Gastroesophageal sphincter (tissue), 4 donors: ENCODE data around the gene GOLGA3. TPM values are rescaled to one million over a fixed set of nuclear protein-coding genes. Genes with fewer than 3 reads are reported as not detected.

Experiments
- ATAC-seq: fragments of 150-250 bp; one replicate; pipeline ENCODE4 v1.9.1; 2016; ENCODE audit warnings: mild to moderate bottlenecking, moderate library complexity
- H3K27ac ChIP-seq, 4 donors: fragments of 200-600 bp; sonication (generic) in 3 of 4; 1 replicate in 3 of 4; 2 replicates in 1 of 4; pipeline ENCODE4 v1.5.1; 2016 to 2019
- H3K27me3 ChIP-seq: fragments of 200-600 bp; sonication (generic); one replicate; pipeline ENCODE4 v1.5.1; 2019
- H3K36me3 ChIP-seq, 2 donors: fragments of 200-600 bp; sonication (generic); one replicate each; pipeline ENCODE4 v1.5.1; 2019; ENCODE audit warnings: control low read depth in 1 of 2
- H3K4me1 ChIP-seq, 3 donors: fragments of 200-600 bp; sonication (generic); 1 replicate in 2 of 3; 2 replicates in 1 of 3; pipeline ENCODE4 v1.5.1; 2016 to 2019; ENCODE audit warnings: control low read depth in 2 of 3
- H3K4me3 ChIP-seq, 2 donors: fragments of 200-600 bp; sonication (generic); one replicate each; pipeline ENCODE4 v1.5.1; 2019; ENCODE audit warnings: mild to moderate bottlenecking in 1 of 2, moderate library complexity in 1 of 2
- H3K9me3 ChIP-seq, 3 donors: fragments of 200-600 bp; sonication (generic); one replicate each; pipeline ENCODE4 v1.5.1; 2017 to 2019; ENCODE audit warnings: control low read depth in 2 of 3
- EP300 ChIP-seq: sonication (generic); formaldehyde crosslinking; IDR thresholded peaks from one replicate; pipeline ENCODE4 v1.6.1; 2017; ENCODE audit warnings: antibody characterized with exemption, mild to moderate bottlenecking
- POLR2A ChIP-seq, 2 donors: fragments of 450-650 bp; IDR thresholded peaks; one replicate each; pipeline ENCODE4 v1.6.1; 2017; ENCODE audit warnings: antibody characterized with exemption in 2 of 2, mild to moderate bottlenecking in 2 of 2, moderate library complexity in 1 of 2
- POLR2AphosphoS5 ChIP-seq: sonication (generic); formaldehyde crosslinking; IDR thresholded peaks from one replicate; pipeline ENCODE4 v1.6.1; 2017; ENCODE audit warnings: antibody characterized with exemption
- WGBS, 2 donors: methylation state at CpG; one replicate each; pipeline ENCODE4 v1.1.5; 2018; ENCODE audit warnings: low coverage in 1 of 2; 5-methylcytosine and 5-hydroxymethylcytosine counted together
- total RNA-seq, 4 donors: library from RNA; depleted of rRNA; stranded (reverse); fragments of >200 nt; gene quantifications; one replicate each; pipeline ENCODE4 v1.1.0, GENCODE V29; 2016
- TF ChIP-seq, protein P1 (sequence below), 4 experiments: fragments of 200-600 bp in 2 of 4; fragments of 450-650 bp in 2 of 4; sonication (generic) in 1 of 4; IDR thresholded peaks; one replicate each; pipeline ENCODE4 v1.5.1; 2017 to 2019; ENCODE audit warnings: antibody characterized with exemption in 4 of 4, mild to moderate bottlenecking in 2 of 4, moderate library complexity in 2 of 4

GOLGA3 gene
- total RNA-seq, 4 donors from 2014 or later = 54.8 to 126 (median 74.1) TPM

DNA sequence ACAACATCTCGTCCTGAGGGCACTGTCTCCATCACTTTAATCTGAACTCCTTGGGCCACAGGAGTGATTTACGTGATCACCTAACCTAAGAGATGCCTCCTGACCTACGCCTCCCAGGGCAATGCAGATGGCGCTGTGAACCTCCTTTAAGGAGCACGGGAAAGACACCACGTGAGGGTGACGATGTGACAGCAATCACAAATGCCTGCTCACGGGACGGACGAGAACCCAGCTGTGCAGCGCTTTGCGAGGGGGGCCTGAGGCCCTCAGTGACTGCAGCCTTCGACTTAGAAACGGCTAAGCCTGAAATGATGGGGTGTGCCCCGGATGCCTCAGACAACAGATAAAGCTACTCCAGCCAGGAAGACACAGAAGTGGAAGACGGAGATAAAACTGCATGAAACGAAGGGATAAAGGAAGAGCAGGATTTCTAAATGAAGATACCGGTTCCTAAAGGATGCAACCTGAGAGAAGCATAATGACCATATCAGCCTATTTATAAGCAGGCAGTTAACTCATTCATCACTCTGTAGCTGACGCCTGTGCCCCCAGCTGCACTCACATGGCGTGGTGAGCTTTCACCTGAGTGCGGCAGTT, 13.9 kb upstream of the GOLGA3 start:
- WGBS, 2 donors = 59 to 88% methylated on average over 4 to 6 of the region's 21 CpGs
- Histone ChIP-seq H3K27me3 (no peaks in the 10 kb centered on the region), H3K27ac (no peak overlapping the region), H3K4me1 (peaks cover 0 to 10% (median 1%) of the 10 kb centered on the region in 3 donors), H3K9me3 (no peaks in the 10 kb centered on the region), H3K4me3 (no peak overlapping the region), H3K36me3 (peaks cover 0 to 94% of the 10 kb centered on the region in 2 donors)
- no peak for ATAC-seq
- TF ChIP-seq, protein P1, sequence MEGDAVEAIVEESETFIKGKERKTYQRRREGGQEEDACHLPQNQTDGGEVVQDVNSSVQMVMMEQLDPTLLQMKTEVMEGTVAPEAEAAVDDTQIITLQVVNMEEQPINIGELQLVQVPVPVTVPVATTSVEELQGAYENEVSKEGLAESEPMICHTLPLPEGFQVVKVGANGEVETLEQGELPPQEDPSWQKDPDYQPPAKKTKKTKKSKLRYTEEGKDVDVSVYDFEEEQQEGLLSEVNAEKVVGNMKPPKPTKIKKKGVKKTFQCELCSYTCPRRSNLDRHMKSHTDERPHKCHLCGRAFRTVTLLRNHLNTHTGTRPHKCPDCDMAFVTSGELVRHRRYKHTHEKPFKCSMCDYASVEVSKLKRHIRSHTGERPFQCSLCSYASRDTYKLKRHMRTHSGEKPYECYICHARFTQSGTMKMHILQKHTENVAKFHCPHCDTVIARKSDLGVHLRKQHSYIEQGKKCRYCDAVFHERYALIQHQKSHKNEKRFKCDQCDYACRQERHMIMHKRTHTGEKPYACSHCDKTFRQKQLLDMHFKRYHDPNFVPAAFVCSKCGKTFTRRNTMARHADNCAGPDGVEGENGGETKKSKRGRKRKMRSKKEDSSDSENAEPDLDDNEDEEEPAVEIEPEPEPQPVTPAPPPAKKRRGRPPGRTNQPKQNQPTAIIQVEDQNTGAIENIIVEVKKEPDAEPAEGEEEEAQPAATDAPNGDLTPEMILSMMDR (IDR thresholded peaks at IDR 0.05) = no peak
- TF ChIP-seq POLR2AphosphoS5 (no peak), POLR2A (IDR thresholded peaks at IDR 0.05) (no peak), EP300 (no peak)

DNA sequence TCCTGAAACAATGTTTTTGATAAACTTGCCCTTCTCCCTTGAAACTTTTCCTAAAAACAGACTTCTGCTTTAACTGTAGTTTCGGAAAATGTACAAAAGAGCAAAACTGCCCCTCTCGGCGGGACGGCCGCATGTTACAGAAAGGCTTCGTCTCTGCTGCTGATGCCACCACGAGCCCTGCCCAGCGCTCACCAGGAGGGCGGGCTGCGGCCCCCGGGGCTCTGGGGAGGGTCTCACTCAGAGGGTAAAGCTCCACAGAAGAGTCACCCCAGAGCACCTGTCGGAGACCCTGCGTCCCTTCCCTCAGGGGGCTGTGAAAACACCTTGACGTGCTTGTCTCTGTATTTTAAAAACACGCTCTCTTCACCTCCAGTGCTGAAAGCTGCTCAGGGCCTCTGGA, 12.5 kb upstream of the GOLGA3 start:
- H3K36me3 ChIP-seq = peaks cover 0 to 81% of the 10 kb centered on the region in 2 donors
- no peaks in the 10 kb centered on the region for H3K9me3 ChIP-seq
- TF ChIP-seq EP300 = no peak
- no peak for TF ChIP-seq POLR2AphosphoS5
- TF ChIP-seq, protein P1 (IDR thresholded peaks at IDR 0.05) = no peak
- no peak for TF ChIP-seq POLR2A (IDR thresholded peaks at IDR 0.05)
- no peak for ATAC-seq
- H3K27me3 ChIP-seq = no peaks in the 10 kb centered on the region
- H3K27ac ChIP-seq = no peak overlapping the region
- no peak overlapping the region for H3K4me3 ChIP-seq
- H3K4me1 ChIP-seq = peaks cover 0 to 17% (median 4%) of the 10 kb centered on the region in 3 donors
- 100% methylated on average over 3 of the region's 15 CpGs; no CpG with 5 or more reads in 1 of the 2 donors for WGBS, 2 donors

DNA sequence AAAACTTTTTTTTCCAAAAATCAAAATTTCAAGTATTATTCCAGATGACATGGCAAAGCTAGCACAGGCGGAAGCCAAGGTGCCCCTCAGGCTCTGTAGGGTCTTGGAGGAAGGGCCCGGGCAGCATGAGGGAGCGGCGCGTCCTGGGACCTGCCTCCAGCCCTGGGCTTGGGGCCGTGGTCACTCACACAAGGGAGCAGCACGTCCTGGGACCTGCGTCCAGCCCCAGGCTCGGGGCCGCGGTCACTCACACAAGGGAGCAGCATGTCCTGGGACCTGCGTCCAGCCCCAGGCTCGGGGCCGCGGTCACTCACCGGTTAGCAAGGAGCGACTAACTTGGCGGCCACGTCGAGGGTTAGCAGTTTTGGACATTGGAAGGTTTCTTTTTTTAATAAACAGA, 11.9 kb upstream of the GOLGA3 start:
- Histone ChIP-seq H3K4me1 (peaks cover 0 to 17% (median 4%) of the 10 kb centered on the region in 3 donors), H3K4me3 (no peak overlapping the region), H3K9me3 (no peaks in the 10 kb centered on the region), H3K27ac (no peak overlapping the region), H3K36me3 (peaks cover 0 to 75% of the 10 kb centered on the region in 2 donors), H3K27me3 (no peaks in the 10 kb centered on the region)
- WGBS, 2 donors = 84 to 97% methylated on average over 6 to 10 of the region's 20 CpGs
- no peak for ATAC-seq
- TF ChIP-seq, protein P1 (IDR thresholded peaks at IDR 0.05) = no peak
- TF ChIP-seq POLR2AphosphoS5 (no peak), EP300 (no peak), POLR2A (IDR thresholded peaks at IDR 0.05) (no peak)

DNA sequence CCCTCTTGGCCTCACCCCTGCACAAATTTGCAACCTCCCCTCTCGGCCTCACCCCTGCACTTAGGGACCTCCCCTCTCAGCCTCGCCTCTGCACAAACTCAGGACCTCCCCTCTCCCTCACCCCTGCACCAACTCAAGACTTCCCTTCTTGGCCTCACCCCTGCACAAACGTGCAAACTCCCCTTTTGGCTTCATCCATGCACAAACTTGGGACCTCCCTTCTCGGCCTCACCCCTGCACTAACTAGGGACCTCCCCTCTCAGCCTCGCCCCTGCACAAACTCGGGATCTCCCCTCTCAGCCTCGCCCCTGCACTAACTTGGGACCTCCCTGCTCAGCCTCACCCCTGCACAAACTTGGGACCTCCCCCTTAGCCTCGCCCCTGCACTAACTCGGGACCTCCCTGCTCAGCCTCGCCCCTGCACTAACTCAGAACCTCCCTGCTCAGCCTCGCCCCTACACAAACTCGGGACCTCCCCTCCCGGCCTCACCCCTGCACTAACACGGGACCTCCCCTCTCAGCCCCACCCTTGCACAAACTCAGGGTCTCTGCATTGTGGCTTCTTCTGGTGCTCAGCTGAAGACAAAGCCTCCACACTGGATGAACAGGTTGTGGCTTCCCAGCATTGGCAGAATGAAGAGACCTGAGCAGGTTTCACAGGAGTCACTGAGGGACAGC, 11.0 kb upstream of the GOLGA3 start:
- Histone ChIP-seq H3K36me3 (peaks cover 0 to 67% of the 10 kb centered on the region in 2 donors), H3K4me3 (no peak overlapping the region), H3K27ac (no peak overlapping the region), H3K4me1 (peaks cover 0 to 17% (median 4%) of the 10 kb centered on the region in 3 donors), H3K27me3 (no peaks in the 10 kb centered on the region), H3K9me3 (no peaks in the 10 kb centered on the region)
- ATAC-seq = no peak
- TF ChIP-seq POLR2A (IDR thresholded peaks at IDR 0.05) = no peak
- TF ChIP-seq, protein P1 (IDR thresholded peaks at IDR 0.05) = no peak
- TF ChIP-seq EP300 = no peak
- no peak for TF ChIP-seq POLR2AphosphoS5
- 85 to 92% methylated on average over 8 to 10 of the region's 14 CpGs for WGBS, 2 donors
